DMS53 (cell line): ENCODE data around the gene LRFN2.
A peak's percentile ranks its signal among the peaks of the same experiment; 100 is the strongest.

ENCODE experiments used
- DNase-seq: peaks from one replicate; lab custom pipeline; 2025; lab: John Stamatoyannopoulos, UW

The LRFN2 gene

DNA sequence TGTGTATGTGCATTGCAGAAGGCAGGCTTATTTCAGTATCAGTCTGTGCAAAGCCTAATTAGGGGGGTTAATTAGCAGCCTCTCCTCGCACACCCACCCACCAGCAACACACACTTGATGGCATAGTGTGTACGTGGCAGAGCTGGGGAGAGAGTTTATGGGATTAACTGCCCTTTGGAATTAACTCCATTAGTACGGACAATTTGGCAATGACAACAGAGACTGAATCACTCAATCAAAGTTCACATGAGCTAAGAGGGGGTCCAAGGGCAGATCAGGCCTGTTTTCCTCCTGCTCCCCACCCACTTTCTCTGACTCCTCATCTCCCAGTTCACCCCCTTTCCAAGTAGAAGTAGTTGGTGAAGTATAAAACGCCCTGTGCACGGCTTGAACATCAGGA, 69.5 kb downstream of the LRFN2 start:
- DNase-seq = no peak

DNA sequence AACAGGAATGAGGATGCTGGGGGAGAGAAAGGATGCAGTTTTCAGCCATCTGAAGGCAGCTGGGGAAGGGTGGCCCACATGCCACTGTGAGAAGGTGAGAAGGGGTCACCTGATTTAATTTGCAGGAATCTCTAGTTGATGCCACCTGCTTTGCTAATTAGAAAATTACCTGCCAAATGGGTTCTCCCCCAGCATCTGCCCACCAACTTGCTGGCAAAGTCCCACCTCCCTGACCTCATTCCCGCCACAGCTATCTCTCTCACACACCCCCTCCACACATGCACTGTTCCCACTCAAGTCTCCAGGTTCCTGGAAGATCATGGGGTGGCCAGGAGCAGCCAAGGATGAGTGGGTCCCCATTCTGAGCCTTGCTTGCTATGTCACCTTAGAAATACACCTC, 70.7 kb downstream of the LRFN2 start:
- no peak for DNase-seq

DNA sequence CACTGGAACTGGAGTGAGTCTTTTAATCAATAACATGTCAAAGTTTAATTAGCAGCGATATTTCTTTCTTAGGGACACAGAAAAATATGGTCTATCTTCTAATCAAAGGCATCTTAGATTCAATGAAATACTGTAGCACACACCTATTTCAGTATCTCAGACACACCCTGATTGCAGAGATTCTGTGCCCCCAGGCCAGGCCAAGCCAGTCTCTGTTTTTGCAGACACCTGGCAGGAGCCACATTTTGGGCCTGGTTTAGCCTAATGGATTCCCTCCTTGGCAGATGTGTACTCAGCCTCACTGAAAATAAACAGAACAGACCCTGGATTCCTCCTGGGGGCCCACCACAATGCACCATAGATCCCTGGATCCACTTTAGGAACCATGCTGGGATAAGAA, 74.8 kb downstream of the LRFN2 start:
- DNase-seq = no peak

DNA sequence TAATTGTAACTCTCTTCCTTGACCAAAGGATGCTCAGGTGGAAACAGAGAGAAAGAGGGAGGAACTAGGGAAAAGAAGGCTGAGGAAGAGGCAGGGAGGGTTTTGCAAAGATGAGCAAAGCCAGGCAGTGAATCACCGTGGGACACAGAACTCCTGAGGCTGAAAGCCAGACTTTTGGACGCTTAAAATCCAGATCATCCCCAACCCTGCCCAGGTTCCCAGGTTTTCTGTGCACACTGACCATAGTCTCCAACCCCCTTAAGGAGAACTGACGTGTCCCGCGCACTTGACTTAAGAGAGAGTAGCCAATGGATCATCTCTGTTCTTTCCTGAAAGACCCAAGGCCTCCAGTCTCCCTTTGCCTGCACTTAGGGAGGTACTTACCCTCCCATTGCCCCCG, 75.3 kb downstream of the LRFN2 start:
- no peak for DNase-seq

DNA sequence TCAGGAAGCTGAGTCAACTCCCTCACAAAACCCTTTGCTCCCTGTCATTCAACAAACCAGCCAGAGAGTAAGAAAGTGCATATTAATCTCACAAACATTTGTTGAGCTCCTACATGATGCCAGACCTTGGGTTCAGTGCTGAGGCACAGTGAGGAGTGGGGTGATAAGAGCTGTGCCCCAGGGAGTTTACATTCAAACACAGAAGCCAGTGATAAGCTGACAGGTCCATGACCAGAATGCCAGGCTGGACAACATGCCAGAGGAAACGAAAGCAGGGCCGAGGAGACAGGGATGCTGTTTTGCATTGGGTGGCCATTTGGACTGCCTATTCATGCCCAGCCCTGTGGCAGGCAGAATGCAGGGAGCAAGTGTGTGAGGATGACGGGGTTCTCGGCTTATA, 76.7 kb downstream of the LRFN2 start:
- no peak for DNase-seq

DNA sequence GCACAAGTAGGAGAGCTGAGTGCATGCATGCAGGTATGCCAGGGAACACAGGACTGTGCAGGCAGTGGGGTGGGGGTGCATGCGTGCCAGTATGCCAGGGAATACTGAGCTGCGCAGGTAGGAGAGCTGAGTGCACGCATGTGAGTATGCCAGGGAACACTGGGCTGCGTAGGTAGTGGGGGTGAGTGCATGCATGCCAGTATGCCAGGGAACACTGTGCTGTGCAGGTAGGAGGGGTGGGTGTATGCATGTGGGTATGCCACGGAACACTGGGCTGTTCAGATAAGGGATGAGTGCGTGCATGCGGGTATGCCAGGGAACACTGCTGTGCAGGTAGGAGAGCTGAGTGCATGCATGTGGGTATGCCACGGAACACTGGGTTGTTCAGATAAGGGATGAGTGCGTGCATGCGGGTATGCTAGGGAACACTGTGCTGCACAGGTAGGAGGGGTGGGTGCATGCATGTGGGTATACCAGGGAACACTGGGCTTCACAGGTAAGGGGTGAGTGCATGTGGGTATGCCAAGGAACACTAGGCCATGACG, 77.4 kb downstream of the LRFN2 start:
- no peak for DNase-seq

DNA sequence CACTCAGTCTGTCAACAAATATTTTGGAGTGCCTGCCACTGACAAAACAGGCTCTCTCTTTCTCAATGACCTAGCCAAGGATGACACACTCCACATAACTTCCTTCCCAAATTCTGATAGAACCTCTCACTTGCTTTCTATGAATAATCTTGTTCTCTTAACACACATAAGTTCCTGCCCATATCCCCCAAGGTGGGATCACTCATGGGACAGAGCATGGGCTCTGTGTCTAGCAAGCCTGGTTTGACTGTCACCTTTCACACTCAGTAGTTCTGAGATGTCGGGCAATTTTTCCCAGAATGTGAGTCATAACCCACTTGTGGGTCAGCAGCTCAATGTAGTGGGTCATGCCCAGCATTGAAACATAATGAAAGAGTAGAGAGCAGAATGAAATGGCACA, 78.1 kb downstream of the LRFN2 start:
- no peak for DNase-seq

DNA sequence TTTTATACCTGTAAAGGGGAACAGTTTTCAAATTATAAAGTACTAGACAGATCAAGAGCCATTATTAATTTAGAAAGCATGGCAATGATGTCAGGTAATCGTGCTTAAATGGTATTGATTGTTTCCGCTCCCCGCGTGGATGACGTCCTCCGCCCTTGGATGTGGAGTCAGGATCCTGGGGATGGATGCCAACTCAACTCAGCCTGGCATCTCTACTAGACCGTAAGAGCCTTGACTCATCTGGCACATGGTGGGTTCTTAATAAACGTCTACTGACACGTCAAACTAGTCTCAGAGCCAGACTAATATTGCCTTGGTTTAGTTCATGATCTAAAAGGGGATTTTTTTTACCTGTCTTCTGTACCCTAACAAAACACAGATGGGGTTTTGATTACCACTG, 80.2 kb downstream of the LRFN2 start:
- no peak for DNase-seq

DNA sequence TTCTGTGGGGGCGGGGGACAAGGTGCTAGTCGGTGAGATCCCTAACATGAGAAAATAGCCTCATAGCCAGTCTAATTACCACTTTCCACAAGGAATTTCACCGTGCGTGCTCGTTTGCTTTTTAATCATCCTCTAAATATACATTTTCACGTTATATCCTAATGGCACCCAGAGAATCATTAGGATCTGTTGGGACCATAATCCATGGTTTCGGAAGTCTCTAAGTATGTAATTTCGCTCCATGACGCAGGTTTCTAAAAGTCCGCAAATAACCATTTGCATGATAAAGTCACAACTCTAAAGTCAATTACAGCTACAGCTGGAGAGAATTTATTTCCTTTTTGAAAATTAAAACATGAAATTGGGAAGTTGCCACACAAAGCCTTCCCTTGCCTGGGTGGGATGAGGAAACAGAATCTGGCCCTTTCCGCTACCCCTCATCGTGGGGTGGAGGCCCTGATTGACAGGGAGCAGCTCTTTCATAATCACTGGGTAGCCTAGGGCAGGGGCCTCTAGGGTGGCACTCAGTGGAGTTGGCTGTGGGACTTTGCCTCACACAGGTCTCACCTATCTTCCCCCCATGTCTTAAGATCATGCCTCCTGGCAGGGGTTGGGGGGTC, 81.9 kb downstream of the LRFN2 start:
- DNase-seq = no peak

DNA sequence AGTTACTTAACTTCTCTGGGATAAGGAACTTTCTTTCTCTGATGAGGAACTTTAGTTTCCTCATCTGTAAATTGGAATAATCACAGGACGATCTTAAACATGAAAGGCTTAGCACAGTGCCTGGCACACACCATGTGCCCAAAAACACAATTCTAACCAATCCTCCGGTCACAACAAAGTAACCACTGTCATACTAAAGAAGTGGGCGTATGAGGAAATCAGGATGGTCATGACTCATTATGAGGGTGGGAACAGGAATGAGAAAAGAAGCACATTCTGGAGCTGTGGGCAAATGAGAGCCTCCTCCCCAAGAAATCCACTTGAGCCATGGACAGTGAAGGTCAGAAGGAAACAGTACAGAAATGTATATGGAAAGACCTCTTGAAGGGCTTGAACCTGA, 82.9 kb downstream of the LRFN2 start:
- DNase-seq = peak; percentile 11

DNA sequence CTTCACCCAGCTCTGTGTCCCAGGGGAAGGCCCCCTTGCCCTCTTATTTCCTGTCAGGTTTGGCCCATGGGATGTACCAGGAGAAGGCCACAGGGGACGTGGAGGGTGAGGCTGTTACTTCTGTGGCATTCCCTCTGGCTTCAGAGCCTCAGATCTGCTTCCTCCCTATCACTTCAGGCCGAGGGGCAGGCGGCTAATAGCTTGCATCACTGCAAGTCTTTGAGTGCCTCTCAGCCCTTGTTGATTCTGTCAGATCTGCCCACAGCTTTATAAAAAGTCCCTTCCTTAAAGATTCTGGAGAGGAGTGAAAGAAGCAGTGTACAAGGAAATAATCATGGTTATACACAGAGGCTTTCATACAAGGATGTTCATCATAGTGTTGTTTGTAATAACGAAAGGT, 86.9 kb downstream of the LRFN2 start:
- no peak for DNase-seq

DNA sequence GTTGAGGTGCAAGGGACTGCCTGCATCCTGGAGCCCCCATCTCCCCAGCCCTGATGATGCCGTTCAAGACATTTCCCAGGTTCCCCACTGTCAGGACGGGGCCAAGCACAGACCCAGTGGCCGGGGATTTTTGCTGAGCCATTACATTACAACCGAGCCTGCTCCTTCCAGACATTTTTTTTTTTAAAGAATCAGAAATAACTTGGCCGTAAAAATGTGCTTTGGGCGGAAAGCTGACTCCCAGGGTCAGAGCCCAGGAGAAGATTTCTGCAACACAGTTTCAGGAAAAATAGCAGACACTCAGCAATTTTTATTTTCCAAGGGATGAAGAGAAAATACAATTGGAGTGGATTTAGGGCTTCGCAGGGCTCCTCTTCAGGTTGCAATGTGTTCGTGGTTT, 87.9 kb downstream of the LRFN2 start:
- DNase-seq = no peak

DNA sequence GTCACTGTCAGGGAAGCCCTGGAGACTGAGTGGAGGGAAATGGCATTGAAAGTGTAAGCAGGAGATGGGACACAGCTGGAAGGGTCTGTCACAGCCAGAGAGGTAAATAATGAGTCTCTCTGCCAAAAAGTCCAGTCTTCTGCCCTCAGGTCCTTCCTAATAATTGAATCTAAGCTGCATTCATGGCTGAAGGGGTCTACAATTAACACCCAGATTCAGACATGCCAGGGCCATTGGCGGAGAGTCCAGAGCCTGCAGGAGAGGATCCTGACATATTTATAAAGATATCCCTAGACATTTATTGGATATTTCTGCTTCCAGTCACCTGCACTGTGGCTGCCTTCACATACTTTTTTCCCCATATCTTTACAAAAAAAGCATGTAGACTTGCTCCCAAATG, 89.0 kb downstream of the LRFN2 start:
- DNase-seq = no peak

DNA sequence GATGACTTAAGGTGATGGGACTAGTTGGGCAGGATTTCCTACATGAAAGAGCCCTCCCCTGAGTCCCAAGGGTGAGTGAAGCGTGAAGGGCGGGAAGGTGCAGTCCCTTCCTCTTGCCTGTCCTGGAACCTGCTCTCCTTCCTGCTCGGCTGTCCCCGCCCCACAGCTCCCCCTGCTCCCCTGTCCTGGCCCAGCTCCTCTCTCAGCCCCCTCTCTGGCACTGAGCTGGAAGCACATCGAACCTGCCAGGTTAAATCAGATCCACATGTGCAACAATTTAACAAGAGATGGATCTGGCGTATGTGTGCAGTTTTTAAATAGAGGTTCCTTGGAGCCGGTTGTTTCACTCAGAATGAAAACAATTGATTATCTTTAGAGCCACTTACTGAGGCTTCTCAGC, 95.0 kb downstream of the LRFN2 start:
- DNase-seq = no peak

DNA sequence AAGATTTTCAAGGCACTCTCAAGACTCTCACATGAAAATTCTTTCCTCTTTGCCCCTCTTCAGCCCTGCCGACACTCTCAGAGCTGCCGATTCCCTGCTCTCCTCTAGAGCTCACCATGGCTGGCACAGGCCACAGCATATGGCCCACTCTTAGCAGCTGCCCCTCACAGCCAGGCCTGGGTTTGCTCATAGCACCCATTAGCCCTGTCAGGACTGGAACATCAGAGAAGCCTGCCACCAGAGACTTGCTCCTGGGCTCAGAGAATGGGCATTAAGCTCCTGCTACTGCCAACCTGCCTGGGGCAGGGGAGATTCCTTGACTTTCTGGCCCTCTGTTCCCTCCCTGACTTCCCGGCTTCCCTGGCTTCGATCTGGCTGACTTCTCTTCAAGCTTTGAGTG, 96.7 kb downstream of the LRFN2 start:
- DNase-seq = no peak

DNA sequence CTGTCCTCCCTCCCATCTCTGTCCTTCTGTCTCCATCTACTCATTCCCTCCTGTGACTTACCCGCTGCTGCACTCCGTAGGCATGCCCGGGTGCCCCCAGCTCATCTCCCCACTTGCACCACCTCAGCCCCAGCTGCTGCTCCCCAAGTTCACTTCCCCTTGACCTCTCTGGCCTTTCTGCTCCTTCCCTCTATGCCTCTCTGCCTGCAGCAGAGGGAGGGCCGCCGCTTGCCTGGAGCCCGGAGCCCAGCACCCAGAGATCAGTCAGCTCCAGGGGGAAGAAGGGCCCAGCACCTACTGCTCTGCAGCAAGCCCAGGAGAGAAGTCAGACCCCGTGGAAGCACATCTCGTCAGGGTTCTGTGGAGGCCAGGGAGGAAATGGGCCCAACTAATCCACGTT, 97.4 kb downstream of the LRFN2 start:
- DNase-seq = no peak

DNA sequence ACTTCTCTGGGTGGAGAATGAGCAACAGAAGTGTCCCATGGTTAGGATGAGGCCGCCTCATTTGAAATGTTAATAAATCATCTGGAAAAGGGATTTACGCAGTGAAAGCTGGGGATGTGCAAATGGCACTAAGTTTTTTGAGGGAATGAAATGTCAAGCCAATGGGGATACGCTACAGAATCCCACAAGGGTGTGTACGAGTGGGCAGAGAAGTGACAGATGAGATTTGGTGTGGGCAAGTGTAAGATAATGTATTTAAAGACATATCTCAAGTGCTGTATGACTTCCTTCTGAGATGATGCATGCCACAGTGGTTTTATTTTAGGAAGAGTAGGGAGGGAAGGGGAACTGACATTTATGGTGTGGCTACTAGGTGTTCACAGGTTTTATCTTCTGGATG, 100.6 kb downstream of the LRFN2 start:
- DNase-seq = no peak

DNA sequence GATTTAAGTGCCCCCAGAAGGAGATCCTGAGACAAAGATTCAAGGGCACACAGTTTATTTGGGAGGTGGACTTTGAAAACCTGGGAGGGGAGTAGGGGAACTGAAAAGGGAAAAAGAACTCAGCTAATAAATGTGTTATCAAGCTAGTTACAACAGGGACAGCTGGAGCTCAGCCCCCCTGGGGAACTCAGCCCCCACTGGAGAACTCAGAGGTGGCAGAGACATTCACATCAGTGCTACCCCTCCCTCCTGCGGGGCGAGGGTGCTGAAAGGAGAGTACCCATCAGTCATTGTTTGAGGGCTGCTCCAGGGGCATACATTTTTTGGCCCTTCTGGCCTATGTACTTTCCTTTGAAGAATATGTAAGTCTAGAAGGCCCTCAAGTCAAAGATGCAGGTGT, 101.4 kb downstream of the LRFN2 start:
- no peak for DNase-seq

DNA sequence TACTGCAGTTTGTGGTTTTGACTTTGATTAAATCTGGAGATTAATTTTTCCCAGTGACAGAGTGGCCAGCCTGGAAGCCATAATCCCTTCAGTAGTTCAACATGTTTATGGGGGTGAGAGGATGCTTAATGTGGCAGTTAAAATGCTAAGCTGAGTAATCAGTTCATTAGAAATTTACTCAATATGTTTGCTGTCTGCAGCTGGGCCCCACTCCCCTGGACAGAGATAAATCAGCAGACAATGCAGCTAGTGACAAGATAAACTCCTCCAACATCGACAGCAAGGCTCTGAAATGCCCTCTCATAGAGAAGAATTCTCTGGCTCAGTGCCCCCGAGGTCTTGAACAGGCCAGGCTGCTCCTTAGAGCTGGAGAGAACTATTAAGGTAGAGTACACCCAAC, 101.9 kb downstream of the LRFN2 start:
- no peak for DNase-seq

DNA sequence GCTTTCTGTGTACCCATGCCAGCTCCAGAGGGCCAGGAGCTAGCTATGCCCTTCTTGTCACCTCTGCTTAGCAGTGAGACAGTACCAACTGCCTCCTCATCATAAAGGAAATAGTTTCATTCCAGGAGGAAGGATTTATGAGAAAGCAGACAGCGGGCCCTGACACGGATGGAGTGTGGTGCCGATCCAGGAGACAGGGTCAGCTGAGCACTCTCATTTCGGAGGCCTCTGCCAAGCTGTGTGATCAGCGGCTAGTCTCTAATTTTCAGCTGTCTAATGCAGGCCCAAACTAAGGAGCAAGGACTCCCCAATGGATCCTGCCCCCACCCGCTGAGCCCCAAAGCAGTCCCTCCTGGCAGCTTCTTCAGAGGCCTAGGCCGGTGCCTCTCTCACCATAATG, 103.1 kb downstream of the LRFN2 start:
- DNase-seq = no peak

DNA sequence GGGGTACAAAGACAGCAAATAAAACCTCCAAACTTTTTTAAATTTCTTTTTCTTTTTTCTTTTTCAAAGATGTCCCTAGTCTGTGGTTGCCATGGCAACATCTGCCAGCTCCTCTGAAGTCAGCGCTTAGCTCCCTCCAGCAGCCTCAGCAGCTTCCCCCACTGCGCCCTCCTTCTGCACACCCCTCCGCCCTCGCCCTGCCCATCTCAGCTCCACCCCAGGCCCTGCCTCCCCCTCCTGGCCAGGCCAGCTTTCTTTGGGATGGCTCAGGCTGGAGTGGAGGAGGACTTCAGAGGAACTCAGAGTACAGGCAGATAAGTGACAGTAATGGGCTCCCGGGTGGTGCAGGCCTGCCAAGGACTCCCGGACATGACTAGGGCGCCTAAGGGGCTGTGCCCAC, 104.6 kb downstream of the LRFN2 start:
- DNase-seq = no peak

DNA sequence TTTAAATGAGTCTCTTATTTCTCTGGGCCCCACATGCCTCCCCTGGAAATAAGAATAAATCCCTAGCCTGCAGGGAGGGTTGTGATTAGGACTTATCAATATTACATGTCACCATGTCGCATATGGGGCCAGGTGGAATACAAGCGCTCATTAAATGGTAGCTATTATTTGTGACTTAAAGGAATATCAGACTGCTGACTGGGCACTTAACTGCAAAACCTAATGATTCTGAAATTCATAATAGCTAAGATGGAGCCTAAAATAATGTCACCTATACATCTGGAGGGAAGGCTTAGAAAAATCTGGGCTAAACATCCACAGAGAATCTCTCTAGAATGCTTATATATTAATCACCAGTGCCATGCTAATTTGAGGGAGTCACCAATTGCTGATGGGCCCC, 106.5 kb downstream of the LRFN2 start:
- DNase-seq = no peak

DNA sequence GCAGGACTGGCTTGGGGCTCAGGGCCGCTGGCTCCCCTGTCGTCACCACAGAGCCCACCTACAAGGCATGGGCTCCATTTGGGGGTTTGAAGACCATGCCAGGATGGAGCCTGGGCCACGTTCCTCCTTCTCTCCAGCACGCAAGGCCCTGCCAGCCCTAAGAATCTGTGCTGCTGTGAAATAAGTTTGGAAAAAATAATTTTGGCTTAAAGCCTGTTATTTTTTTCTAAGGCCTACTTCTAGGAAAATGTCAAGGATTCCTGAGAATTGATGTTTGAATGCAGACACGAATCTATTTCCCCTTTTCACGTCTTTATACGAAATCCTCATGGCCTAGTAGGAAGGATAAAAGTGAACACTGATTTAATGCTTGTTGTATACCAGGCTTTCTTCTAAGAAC, 107.5 kb downstream of the LRFN2 start:
- no peak for DNase-seq

DNA sequence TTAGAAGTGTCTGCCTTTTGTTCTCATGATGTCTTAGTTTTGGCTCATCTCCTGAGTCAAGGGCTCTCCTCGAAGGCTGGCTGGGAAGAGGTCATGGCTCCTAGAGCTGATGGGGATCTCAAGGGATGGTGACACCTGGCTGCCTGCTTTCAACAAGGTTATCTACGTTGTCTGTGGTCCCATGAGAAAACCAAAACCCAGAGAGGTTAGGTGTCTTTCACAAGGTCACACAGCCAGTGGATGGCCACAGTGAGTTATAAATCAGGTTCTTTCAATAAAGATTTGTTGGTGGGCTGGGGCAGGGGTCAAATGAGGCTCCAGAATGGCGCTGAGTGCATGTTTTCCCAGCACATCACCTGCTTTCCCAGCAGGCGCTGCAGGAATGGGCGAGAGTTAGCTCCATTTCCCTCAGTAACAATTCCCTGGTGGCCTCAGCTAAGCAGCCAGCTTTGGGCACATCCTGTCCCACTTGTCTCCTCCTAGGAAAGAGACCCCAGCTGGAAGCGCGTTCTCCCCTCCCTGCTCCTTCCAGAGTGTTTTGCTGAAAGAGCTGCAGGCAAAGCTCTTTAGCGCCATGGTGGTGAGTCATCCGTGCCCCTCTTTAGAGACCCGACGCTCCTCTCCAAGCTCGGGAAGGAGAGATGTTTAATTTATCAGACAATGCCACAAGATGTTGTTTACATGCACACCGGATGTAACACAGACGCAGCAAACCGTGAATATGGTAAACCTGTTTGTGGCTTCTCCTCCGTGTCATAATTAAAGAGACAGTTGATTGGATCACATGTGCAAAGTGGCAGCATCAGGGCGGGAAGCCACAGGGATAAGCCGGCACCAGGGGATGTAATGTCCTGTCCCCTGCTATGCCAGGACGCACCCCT, 109.7 kb downstream of the LRFN2 start:
- no peak for DNase-seq
